GM21381 (cell line): Measurements from ENCODE around the gene UTP18.
"Not testable (repeated sequence)": the region's sequence is repeated elsewhere in the genome, so short reads cannot be mapped to it uniquely, and the experiment has no call there.

Experiments
- ATAC-seq: cut with Tn5 transposase; IDR thresholded peaks from one replicate; pipeline ENCODE4 v1.9.1; 2021; ENCODE audit warnings: mild to moderate bottlenecking, moderate library complexity; ENCODE audit not compliant: unreplicated experiment

The UTP18 gene

DNA sequence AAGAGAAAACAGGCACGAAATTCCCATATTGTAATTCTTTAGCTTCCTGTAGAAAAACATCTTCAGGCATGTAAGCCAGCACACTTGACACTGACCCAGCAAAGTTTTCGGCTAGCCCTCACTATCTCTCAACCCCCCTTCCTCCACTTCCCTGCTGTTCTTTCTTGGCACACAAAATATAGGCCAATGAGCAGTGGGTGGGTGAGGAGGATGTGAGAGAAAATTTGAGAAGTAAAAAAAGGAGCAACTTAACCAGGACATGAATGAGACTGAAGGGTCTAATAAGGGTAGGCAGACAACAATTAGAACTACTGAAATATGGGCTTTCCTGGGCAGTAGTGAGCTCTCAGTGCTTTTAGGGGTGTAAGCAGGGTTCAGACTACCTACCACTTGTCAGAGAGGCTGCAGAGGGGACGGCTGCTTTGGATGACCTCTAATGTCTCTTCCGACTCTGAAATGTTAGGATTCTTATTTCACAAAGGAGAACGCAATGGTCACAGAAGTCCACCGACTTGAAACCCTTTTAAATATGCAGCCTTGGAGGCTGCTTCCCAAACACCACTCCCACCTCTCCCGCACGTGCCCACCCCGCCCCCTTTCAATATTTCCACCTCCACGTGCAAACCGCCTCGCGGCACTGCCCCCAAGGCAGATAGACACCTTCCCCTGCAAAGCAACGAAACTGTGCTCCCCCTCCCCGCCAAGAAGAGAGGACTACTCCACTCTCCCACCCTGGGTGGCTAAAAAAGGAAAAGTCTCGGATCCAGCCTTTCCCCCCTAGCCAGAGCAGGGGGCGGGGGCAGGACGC is 1.4 kb upstream of the UTP18 start:
- ATAC-seq: no peak

GRCh38 chr17:51259564-51260236 is 646 bp upstream of the UTP18 start, which contains the start of gene MBTD1:
TSS of gene MBTD1 (minus strand) at chr17:51260049. CDS start at chr17:51225161, 34,888 bp downstream.
- ATAC-seq: peak; percentile 76

GRCh38 chr17:51261024-51261963 is 948 bp downstream of the UTP18 start:
- ATAC-seq: no peak

DNA sequence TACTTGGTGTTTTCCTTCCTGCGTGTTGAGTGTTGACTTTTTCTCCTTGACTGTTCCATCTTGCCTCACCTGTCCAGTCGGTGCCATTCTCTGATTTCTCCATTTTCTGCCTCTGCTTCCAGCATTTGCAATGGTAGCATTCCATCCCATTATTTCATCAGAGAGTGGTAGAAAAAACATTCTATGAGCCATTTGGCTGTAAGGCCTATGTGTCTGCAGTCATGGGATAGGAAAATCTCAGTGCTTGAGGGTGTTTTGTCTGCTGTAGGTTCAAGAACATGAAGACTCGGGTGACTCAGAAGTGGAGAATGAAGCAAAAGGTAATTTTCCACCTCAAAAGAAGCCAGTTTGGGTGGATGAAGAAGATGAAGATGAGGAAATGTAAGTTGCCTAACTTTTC is 2.7 kb downstream of the UTP18 start:
- no peak for ATAC-seq

- ATAC-seq: not testable (repeated sequence)
Measured at GRCh38 chr17:51264466-51264865, 4.1 kb downstream of the UTP18 start.

GRCh38 chr17:51269991-51270390 is 9.6 kb downstream of the UTP18 start:
- ATAC-seq: no peak

DNA sequence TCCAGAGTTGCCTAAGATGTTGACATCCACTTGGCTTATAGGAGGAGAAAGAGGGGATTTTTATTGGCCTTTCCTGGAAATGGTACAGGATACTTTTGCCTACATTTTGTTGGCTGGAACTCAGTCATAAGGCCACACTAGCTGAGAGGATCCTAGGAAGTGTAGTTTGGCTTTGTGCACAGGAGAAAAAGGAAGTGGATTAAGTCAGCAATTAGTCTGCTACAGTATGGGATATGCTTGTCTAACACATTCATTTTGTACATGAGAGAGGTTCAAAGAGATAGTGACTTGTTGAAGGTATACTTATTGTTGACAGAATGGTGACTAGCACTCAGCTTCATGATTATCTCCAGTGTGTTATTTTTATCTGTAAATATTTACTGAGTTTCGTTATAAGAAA is 10.3 kb downstream of the UTP18 start:
- no peak for ATAC-seq

DNA sequence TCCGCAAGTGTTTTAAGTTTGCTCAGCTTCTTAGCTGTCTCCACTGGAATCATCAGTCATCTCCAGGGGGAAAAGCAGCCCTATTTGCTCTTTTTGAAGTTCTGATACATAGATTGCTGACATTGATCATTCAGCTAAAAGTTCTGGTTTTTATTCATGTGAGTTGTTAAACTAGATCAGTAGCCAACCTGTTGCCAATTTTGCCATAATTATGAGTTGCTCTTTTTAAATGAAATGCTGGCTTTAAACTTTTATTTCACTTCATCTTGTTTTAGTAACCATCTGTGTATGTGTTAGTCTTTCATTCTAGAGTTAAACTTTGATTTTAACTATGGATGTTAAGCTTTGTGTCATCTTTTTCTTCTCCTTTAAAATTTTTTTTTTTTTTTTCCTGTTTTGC is 12.5 kb downstream of the UTP18 start:
- ATAC-seq: no peak

GRCh38 chr17:51275381-51275780 is 15.0 kb downstream of the UTP18 start:
- no peak for ATAC-seq

DNA sequence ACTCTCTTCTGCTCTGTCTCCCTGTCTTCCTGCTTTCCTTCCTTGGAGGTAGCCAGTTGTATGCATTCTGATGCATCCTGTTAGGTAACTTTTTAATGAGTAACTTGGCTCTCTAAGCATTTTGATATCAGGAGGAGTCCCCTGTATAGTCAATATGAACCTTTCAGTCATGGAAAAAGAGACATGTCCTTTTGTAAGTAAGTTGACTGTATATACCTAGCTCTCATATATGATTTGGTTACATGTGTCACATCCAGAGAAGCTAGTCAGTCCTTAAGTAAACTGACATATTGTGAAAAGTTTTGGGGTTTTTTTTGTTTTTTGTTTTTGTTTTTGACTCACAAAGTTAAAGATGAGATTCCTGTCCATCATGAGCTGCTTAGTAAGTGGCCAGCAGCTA is 18.8 kb downstream of the UTP18 start:
- ATAC-seq: no peak

- ATAC-seq: no peak
Measured at GRCh38 chr17:51287412-51287811, 27.1 kb downstream of the UTP18 start.

DNA sequence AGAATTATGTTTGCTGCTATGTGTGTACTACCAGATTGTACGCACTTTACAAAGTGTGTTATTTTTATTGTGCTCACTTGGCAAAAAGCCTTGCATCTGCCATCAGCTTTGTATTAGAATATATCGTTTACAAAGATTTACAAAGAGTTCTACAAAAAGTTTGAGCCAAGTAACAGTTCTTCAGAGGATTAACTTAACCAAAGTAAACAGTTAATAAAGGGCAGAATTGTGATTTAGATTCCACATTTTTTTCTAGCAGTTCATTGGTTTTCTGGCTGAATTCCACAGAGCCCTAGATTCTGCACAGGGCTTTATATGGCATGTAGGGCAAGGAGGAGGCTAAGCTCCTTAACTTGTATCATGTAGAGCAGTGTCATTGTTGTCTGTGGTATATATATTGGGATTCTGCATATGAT is 29.4 kb downstream of the UTP18 start:
- ATAC-seq: no peak

DNA sequence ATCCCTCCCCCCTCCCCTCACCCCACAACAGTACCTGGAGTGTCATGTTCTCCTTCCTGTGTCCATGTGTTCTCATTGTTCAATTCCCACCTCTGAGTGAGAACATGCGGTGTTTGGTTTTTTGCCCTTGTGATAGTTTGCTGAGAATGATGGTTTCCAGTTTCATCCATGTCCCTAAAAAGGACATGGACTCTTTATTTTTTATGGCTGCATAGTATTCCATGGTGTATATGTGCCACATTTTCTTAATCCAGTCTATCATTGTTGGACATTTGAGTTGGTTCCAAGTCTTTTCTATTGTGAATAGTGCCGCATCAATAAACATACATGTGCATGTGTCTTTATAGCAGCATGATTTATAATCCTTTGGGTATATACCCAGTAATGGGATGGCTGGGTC is 34.0 kb downstream of the UTP18 start:
- ATAC-seq: not testable (repeated sequence)

DNA sequence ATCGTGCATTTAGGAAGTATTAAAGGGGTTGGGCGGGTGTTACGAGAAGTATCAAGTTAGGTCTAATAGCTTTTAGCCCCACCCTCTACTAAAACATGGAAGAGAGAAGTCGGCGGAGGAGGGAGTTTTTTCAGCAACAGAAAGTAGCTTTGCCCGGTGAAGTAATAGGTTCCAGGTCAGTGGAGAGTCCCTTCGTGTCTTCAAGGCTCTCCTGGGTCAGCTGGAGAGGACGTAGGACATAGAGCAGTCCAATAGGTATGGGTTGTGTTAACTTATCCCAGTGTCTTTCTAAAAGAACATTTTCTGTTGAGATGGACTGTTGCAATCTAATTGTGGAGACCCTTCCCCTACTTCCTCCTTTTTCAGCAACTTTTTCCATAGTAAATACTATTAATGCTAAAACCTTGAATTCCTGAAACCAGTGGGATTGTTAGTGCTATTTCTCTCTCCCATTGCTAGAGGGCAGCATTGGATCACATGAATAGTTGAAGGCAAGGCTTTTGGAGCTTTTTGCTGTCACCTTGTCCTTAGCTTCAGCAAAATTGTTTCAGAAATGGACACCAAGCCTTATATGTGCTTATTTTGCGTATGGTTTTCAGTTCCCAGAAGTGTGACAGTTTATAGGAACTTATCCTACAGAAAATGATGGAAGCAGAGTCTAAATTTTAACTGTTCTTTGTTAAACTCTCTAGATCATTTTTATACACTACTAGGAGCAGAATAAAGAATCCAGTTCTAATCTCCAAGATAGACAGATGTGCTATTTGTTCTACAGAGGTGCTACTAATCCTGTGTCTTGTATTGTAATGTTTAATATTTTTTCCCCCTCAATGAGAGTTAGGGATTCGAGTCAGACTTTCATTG is 38.4 kb downstream of the UTP18 start:
- ATAC-seq: no peak

GRCh38 chr17:51299859-51300258 is 39.5 kb downstream of the UTP18 start:
- ATAC-seq: no peak

DNA sequence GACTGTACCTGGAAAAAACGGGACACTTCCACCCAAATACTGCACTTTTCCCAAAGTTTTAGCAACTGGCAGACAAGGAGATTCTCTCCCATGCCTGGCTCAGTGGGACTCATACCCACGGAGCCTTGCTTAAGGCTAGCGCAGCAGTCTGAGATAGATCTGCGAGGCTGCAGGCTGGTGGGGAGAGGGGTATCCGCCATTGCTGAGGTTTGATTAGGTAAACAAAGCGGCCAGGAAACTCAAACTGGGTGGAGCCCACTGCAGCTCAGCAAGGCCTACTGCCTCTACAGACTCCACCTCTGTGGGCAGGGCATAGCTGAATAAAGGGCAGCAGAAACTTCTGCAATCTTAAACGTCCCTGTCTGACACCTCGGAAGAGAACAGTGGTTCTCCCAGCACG is 44.8 kb downstream of the UTP18 start:
- no peak for ATAC-seq

GRCh38 chr17:51312003-51312402 is 51.7 kb downstream of the UTP18 start:
- not testable (repeated sequence) for ATAC-seq

GRCh38 chr17:51319186-51319585 is 58.8 kb downstream of the UTP18 start:
- no peak for ATAC-seq

DNA sequence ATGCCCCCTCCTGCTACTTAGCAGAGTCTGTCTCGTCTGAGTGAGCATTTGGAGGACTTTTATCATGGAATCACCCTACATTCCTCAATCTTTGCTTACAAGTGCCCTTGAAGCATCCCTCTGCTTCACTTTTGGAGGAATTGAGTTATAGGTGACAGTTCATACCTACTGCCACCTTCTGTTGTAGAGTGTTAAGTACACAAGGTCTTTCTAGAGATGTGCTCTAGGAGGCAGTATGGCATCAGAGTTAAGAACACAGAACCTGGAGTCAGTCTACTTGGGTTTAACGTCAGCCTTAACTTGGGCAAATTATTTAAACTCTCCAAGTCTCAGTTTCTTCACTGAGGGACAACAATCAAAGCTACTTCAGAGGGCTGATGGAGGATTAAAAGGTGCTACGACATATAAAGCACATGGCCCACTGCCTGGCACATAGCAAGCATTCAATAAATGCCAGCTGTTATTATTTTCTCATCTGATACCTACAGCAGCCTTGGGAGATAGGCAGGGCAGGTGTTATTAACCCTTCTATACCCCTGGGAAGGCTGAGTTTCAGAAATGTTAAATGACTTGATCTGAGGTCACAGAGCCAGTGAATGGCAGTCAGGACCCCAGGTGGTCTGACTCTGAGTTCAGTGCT is 62.2 kb downstream of the UTP18 start:
- ATAC-seq: no peak

DNA sequence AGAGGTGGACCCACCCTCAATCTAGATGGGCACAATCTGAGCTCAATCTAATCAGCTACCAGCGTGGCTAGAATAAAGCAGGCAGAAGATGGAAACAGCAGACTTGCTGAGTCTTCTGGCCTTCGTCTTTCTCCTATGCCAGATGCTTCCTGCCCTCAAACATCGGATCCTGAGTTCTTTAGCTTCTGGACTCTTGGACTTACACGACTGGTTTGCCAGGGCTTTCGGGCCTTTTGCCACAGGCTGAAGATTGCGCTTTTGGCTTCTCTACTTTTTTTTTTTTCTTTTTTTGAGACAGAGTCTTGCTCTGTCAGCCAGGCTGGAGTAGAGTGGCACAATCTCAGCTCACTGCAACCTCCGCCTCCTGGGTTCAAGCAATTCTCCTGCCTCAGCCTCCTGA is 65.1 kb downstream of the UTP18 start:
- no peak for ATAC-seq
